T-helper 22 cell (primary cell): Measurements from ENCODE around the gene FRS3.
"Not testable (repeated sequence)": the region's sequence is repeated elsewhere in the genome, so short reads cannot be mapped to it uniquely, and the experiment has no call there.

Experiments used
- DNase-seq: peaks from one replicate; pipeline ENCODE4 v3.0.0-alpha.2; 2020; ENCODE audit warnings: low read depth

The FRS3 gene

DNA sequence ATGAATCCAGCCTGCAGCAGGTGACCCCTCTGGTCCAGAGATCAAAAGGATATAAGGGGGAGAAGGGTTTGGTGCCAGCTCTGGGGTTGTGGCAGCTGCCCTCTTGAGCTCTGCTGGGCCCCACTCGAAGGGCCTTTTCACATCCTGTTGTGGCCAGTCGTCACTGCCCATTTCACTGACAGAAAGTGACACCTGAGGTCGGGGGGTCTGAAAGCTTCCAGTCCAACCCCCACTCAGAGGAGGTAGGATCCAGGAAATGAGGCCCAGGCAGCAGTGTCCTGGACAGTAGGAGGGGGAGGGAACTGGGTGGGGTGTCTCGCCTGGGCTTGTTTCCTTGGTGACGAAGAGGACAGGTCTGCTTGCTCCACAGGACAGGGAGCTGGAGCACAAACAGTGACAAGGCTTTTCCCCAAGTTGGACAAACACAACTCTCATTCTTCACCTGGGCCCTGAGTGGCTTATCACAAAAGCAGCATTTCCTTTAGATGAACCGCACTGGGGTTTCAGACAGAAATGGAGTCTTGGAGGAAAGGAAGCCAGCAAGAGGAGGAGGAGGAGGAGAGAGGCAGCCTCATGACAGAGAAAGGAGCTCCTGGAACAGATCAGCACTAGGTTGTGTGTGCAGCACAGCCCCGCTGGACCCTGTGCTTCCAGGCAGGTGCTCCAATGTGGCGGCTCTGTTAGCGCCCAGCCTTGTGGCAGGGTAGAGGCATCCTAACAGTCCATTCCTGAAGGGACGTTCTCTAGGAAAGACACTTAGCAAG lies 11.0 kb downstream of the FRS3 start:
- DNase-seq: no peak

DNA sequence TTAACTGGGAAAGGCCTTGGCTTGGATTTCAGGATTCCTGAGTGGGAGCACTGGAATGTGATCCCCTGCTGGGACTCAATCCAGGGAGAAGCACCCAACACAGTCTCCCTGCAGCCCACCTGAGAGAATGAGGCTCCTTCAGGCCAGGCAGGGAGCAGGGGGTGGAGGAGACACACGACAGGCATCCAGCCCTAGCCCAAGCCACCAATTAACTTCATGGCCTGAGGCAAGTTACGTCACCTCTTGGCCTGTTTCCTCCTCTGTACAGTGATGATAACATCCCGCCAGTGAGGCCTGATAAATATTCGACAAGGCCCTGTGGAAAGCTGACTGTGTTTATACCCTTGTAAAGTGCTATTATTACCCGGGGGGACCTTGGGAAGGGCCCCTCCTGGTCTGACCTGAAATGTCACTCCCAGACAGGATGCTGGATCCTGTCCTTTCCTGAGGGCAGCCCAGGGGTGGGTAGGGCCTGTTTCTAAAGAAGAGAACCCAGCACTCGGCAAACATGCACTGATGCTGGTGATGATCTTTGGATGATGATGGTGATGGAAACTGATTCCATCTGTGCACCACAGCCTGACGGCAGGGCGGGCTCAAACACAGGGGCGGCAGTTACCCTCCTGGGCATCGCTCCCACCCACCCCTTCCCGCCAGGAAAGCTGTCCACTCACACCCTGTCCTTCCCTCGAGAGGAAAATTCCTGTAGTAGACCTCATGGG lies 12.4 kb downstream of the FRS3 start:
- no peak for DNase-seq

DNA sequence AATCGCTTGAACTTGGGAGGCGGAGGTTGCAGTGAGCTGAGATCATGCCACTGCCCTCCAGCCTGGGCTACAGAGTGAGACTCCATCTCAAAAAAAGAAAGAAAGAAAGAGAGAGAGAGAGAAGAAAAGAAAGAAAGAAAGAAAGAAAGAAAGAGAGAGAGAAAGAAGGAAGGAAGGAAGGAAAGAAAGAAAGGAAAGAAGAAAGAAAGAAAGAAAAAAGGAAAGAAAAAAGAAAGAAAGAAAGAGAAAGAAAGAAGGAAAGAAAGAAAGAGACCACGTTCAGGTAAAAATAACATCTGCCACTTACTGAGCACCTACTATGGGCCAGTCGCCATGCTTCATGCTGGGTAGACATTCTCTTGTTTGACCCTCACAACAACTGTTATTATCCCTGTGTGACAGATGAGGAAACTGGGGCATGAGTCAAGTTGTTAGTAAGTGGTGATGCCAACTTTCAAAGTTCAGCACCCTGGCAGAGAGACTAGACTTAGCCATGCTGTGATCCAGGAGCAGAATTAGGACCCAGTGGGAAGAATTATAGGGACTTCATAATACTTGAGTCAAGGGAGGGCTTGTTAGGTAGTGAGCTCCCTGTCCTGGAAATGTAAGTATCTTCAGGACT lies 13.5 kb downstream of the FRS3 start:
- DNase-seq: not testable (repeated sequence)

DNA sequence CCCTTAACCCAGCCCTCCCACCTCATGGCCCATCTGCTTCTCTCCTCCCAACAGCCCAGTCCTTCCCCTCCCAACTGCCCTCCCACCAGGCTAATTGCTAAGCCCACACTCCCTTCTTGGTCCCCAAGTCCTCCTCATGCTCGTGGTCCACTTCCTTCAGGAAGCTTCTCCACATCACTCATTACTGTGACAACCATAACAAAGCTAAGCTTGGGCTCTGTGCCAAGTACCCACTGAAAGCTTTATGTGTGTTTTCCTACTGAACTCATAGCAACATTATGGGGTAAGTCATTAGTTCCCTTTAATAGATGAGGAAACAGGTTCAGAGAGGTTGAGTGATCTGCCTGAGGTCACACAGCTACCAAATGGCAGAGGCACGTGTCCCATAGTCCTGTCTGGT lies 16.2 kb downstream of the FRS3 start:
- no peak for DNase-seq

DNA sequence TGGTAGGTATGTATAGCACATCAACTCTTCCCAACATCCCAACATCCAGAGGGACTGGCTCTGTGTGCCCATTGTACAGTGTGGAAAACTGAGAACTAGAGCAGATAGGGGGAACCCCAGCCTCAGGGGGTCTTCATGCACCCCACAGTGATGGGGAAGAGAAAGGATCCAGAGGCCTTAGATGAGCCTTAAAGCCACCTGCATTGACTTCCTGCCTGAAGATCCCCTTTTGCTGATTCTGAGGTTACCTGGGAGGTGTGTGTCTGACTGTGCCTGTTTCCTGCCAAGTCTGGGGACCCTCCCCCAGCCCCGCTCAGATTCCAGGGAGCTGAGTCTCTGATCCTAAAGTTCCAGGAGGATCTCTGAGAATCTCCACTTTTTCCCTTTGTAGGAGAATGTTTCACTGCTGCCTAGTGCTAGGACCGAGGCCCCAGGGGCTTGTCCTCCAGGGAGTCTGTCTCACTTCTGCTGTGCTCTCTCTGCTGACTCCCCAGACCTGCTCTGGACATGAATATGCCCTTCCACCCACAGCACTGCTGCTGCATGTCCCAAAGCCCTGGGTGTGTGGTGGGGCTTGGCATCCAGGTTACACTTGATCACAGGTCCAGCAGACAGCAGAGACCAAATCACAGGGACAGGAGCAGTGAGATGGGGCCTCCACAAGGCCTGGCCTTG lies 19.7 kb downstream of the FRS3 start:
- DNase-seq: no peak

DNA sequence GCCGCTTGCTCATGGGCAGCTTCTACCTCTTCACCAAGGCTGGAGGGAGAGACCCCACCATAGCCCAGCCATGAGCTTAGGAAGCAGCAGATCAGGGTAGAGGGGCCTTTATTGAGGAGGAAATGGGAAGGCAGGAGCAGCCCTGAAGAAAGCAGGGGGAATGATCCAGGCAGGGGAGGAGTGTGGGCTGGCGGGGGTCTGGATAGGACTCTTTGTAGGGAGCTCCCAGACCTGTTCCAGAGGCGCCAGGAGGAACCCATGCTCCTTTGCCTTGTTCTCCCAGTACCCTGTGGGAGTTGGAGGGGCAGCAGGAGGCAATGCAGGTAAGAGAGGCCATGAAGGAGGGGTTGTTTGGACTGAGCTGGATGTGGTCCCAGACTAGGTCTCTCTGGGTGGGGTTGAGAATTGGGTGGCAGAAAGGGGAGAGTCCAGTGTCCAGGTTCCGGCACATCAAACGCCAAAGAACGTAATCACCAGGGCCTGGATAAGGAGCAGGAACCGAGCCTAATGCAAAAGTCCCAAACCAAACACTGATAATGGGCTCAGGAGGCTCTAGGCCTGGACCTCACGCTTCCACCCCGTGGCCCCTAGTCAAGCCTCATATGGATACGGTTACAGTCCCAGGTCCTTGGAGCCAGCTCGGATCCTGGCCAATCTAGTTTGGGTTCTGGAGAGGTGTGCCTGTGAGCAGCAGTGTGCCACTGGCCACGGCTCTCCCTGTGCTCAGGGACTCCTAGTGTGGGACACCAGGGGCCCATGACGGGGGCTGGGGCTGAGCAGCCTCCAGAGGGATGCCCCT lies 20.4 kb downstream of the FRS3 start:
- DNase-seq: no peak

DNA sequence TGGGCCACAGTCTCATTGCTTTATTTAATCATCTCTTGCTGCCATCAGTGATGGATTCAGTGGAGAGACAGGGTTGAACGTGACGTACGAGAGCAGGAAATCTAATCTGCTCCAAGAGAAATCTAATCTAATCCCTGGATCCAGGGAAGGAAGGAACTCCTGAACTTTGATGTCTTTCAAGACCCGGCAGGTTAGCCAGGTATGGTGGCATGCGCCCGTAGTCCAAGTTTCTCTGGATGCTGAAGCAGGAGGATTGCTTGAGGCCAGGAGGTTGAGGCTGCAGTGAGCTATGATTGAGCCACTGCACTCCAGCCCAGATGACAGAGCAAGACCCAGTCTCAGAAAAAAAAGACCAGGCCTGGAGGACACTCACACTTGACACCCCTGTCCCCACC lies 21.1 kb downstream of the FRS3 start:
- no peak for DNase-seq

DNA sequence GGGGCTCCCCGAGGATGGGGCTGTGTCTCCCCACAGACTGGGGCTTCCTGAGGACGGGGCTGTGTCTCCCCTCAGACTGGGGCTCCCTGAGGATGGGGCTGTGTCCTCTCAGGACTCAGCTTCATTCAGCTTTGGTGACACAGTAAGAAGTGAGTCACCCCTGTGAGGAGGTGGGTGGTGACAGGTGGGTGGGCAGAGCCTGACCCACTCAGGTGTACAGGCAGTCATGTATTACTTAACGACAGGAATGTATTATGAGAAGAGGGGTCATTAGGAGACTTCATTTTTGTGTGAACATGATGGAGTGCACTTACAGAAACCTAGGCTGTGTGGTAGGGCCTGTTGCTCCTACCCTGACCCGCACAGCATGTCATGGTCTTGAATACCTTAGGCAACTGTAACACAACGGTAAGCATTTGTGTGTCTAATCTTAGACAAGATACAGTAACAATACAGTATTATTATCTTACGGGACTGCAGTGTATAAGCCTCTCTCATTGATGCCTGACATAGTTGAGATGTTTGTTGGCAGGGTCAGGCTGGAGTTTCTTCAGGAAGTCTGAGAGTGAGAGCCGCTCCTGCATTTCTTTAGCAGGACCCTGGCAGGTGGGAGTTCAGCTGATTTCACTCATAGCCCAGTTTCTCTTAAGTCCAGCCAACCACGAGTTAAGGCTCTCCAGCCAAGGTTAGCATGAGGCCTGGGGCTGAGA lies 21.6 kb downstream of the FRS3 start:
- DNase-seq: no peak

DNA sequence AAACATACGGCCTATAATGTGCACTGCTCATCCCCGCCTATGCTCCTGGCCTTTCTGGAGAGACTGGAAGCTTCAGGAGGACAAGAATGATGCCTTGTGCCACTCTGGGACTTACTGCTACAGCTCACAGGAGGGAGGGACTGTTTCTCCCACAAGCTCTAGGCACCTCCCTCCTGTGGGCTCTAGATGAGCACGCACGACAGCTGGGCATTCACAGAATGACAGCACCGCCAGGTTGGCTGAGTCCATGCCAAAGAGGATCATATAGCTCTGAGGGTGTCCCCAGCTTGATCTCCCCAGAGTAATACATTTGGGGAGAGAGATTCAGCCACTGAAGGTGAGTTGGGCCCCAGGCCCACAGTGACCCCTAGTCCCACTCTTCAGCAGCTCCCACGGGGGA lies 22.4 kb downstream of the FRS3 start:
- DNase-seq: no peak

DNA sequence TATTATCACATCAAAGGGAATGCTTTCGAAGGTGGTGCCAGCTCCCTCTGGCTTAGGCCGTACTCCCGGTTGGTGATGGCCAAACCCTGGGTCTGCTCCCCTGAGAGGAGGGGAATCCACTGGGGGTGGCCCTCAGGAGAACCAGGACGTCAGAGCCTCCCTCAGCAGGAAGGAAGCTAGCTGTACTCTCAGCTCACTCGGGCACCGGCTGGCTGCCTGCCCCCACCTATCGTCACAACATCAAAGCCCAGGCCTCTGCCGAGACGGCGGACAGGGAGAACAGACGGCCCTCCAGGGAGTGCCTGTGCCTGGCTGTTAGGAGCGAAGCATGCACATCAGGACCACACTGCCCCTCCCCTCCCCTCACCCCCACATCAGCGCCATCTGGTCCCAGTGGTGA lies 23.3 kb downstream of the FRS3 start:
- no peak for DNase-seq

DNA sequence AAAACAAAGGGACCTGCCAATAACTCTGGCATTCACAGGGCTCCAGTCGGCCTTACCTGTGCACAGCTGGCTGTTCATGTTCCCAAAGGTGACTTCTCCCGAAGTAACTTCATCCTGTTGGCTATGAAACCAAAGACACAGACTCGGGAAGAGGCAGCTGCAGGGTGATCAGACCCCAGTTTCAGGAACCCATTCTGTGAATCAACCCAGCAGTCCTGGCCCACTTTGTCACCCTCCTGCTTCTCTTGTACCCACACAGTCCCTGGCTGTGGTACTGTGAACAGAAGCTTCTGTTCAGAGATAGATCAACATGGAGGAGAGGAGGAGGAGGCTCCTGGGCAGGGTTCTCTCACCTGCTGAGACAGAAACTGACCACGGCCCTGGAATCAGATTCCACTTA lies 23.8 kb downstream of the FRS3 start:
- no peak for DNase-seq

DNA sequence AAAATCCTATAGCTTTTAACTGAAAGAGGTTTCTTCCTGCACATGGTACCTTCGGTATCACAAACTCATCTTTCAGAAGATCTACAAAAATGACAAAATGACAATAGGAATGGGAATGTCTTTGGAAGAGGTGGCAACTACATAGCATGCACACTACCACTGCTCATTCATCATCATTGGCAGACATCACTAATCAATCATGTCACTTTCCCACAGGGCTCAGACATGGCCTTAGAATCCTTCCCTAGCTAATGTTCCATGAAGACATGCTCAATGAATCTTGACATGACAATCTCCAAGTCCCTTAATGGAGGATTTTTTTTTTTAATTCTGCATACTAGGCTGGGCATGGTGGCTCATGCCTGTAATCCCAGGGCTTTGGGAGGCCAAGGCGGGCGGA lies 29.3 kb downstream of the FRS3 start:
- no peak for DNase-seq

DNA sequence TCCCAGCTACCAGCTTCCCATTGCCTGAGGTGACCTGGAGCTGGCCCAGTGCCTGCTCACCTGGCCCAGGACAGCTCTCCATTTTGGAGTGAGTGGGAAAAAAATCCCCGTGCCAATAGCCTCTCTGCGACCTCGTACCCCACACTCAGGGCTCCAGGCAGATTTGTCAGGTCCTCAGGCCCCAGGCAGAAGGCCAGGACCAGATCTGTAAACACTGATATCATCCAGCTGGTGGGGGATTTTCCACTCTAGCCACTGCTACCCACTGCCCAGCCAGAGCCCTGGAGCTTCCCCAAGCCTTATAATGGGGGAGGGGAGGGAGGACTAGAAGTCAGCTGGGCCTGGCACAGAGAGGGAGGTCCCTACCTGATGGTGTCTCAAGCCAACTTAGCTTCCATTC lies 31.2 kb downstream of the FRS3 start:
- DNase-seq: no peak

DNA sequence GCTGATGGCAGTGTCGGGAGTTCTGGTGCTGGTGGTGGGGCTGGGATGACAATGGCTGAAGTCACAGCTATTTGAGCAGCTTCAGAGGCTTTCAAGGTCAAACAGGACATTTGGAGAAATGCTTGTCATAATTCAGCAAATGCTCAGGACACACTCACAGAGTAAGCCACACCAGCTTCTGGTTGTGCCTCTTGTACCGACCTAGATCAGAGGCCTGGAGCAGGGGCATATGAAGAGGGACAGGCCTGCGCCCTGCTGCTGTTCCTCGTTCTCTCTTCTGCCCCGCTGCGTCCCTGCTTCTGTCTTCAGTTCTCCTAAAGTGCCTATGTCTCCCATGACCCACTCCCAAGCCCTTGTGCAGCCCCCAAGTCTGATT lies 31.6 kb downstream of the FRS3 start:
- DNase-seq: no peak

DNA sequence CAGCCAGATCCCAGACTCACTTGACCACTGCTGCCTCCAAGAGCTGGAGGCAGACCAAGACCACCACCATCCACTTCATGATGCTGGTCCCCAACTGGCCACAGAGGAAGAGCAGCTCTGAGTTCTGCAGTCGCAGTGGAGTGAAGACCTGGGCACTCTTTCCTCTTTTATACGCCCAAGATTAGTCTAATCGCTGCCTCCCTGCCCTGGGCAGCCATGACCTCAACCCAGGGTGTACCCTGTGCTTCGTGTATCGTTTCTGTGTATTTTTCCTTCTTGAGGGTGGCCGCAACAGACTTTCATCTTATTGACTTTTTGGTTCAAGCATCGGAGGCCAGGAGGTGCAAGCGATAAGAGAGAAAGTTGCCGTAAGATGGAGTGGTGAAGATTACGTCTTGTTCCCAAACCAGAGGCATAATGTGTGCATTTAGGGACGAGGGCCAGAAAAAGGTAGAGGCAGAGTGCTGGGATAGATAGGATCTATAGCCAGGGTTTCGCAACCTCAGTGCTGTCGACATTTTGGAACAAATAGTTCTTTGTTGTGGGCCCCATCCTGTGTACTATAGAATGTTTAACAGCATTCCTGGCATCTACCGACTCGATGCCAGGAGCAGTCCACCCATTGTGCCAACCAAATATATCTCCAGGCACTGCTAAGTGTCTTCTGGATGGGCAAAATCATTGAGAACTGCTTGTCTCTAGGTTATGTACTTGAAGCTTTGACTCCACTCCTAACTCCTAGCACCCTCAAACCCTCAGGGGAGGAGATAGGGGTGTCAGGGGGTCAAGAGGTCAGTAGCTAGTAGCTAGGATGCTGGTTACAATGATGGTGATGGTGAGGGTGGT lies 32.2 kb downstream of the FRS3 start, which contains the start of gene PGC:
Gene PGC (minus strand): TSS at position 142 of the 846 bp plus-strand sequence. CDS start 63 bp downstream, at position 79.
- no peak for DNase-seq

DNA sequence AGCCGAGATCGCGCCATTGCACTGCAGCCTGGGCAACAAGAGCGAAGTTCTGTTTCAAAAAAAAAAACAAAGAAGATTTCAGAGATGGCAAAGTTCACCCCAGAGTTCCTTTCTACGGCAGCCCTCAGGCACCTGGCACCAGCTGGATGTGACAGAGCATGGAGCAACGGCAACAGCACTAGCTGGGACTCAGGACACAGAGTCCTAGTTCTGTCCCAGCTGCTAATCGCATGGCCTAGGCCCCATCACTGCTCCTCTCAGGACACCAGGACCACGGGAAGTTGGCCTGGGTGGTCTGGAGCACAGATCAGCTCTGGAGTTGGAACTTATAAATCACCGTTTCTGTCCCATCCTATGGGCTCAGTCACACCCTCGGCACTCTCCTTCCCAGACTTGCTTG lies 33.6 kb downstream of the FRS3 start:
- DNase-seq: no peak

DNA sequence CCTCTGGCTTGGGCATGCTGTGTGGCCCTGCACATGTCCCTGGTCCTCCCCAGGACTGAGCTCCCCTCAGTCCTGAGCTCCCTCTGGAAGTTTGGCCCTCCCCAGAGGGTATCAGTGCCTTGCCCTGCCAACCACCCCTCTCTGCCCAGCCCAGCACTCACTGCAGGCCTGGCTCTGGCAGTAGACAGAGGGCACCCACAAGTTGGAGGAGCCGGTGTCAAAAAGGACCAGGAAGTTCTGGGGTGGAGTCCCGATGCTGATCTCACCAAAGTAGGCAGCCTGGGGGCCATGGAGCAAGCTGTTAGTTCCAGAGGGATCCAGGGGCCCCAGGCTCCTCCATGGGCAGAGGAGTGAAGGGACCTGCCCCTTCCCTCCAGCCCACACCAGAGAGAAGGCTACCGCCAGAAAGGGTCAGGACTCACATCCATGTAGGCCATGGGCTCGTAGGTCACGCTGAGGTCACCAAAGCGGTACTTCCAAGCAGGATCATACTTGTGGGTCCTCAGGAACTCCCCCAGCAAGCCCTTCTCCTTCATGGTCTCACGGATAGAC lies 35.4 kb downstream of the FRS3 start:
- DNase-seq: no peak

DNA sequence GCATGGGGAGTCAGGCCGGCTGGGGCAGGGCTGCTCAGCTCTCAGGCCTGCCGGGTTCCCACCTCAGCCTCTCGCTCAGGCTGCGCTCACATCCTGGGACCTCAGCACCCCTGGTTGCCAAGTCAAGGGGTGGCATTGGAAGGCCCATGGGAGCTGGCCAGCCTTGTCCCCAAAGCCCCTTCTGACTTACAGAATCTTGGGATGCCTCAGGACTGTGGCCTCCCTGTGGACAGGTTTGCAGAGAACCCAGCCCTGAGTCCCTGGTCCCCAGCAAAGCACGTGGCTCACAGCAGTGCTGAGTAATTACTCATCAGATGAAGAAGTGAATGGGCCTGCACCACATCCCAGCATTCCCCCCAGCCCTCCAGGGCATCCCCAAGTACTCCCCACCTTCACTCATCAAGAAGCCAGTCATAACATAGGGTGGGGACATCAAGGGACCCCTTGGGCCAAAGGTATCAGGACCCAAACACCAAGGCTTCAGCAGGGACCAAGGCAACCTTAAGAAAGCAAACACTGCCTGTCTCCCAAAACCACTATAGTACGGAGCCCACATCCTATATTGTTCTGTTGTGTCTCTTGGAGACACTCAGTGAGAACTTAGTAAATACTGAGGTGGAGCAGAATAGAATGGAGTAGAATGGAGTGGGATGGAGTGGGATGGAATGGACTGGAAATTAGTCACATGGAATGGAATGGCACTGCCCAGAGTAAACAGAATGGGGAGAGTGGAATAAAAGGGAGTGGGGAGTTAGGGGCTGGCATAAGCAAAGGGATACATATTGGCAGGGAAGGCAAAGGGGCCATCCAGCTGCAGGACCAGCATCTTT lies 36.1 kb downstream of the FRS3 start:
- no peak for DNase-seq
